Measurements from ENCODE around the gene CASP8. TPM values are rescaled to one million over a fixed set of nuclear protein-coding genes. Genes with fewer than 3 reads are reported as not detected.

The CASP8 gene
- total and polyA plus RNA-seq, 2 of the 13 experiments (the other 11 are each of a cell fraction or from before 2014, with no cell fraction given): 25.0 to 52.8 TPM

DNA sequence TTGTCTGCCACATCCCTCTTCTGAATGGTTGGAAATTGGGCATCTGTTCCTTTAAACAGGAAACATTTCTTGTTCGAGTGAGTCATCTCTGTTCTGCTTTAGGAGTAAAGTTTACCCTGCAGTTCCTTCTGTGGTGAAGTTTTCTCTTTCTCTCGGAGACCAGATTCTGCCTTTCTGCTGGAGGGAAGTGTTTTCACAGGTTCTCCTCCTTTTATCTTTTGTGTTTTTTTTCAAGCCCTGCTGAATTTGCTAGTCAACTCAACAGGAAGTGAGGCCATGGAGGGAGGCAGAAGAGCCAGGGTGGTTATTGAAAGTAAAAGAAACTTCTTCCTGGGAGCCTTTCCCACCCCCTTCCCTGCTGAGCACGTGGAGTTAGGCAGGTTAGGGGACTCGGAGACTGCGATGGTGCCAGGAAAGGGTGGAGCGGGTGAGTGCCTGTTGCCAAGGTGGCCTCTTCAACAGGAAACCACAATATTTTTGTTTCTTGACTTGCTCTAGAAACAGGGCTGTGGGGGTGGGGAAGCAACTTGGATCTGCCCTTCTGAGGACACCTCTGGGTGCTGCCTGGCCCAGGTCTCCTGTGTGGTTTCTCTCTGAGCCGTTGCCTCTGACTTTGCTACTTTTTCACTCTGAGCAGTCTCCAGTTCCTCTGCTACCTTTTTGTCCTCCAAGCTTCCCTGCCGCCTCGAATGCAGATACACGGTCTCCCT is 2.2 kb upstream of the CASP8 start (continued):
- TF ChIP-seq, protein P1, sequence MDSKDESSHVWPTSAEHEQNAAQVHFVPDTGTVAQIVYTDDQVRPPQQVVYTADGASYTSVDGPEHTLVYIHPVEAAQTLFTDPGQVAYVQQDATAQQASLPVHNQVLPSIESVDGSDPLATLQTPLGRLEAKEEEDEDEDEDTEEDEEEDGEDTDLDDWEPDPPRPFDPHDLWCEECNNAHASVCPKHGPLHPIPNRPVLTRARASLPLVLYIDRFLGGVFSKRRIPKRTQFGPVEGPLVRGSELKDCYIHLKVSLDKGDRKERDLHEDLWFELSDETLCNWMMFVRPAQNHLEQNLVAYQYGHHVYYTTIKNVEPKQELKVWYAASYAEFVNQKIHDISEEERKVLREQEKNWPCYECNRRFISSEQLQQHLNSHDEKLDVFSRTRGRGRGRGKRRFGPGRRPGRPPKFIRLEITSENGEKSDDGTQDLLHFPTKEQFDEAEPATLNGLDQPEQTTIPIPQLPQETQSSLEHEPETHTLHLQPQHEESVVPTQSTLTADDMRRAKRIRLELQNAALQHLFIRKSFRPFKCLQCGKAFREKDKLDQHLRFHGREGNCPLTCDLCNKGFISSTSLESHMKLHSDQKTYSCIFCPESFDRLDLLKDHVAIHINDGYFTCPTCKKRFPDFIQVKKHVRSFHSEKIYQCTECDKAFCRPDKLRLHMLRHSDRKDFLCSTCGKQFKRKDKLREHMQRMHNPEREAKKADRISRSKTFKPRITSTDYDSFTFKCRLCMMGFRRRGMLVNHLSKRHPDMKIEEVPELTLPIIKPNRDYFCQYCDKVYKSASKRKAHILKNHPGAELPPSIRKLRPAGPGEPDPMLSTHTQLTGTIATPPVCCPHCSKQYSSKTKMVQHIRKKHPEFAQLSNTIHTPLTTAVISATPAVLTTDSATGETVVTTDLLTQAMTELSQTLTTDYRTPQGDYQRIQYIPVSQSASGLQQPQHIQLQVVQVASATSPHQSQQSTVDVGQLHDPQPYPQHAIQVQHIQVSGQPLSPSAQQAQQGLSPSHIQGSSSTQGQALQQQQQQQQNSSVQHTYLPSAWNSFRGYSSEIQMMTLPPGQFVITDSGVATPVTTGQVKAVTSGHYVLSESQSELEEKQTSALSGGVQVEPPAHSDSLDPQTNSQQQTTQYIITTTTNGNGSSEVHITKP (CRISPR knock-in tag; IDR thresholded peaks at IDR 0.05; ENCODE audit: low read depth): peak; percentile 29; the same call in 1 of the 2 replicates
- TF ChIP-seq FOXP1 (IDR thresholded peaks at IDR 0.05): no peak
- TF ChIP-seq FOXP1 (CRISPR knock-in tag; IDR thresholded peaks at IDR 0.05): no peak
- peak; percentile 26; the same call in 1 of the 2 replicates for TF ChIP-seq ERF (CRISPR knock-in tag; IDR thresholded peaks at IDR 0.05)
- TF ChIP-seq ZNF460 (CRISPR knock-in tag; IDR thresholded peaks at IDR 0.05; ENCODE audit: borderline replicate concordance): no peak; the same call in 1 of the 2 replicates
- TF ChIP-seq MEIS2 (CRISPR knock-in tag; IDR thresholded peaks at IDR 0.05): no peak
- TF ChIP-seq, protein P2, sequence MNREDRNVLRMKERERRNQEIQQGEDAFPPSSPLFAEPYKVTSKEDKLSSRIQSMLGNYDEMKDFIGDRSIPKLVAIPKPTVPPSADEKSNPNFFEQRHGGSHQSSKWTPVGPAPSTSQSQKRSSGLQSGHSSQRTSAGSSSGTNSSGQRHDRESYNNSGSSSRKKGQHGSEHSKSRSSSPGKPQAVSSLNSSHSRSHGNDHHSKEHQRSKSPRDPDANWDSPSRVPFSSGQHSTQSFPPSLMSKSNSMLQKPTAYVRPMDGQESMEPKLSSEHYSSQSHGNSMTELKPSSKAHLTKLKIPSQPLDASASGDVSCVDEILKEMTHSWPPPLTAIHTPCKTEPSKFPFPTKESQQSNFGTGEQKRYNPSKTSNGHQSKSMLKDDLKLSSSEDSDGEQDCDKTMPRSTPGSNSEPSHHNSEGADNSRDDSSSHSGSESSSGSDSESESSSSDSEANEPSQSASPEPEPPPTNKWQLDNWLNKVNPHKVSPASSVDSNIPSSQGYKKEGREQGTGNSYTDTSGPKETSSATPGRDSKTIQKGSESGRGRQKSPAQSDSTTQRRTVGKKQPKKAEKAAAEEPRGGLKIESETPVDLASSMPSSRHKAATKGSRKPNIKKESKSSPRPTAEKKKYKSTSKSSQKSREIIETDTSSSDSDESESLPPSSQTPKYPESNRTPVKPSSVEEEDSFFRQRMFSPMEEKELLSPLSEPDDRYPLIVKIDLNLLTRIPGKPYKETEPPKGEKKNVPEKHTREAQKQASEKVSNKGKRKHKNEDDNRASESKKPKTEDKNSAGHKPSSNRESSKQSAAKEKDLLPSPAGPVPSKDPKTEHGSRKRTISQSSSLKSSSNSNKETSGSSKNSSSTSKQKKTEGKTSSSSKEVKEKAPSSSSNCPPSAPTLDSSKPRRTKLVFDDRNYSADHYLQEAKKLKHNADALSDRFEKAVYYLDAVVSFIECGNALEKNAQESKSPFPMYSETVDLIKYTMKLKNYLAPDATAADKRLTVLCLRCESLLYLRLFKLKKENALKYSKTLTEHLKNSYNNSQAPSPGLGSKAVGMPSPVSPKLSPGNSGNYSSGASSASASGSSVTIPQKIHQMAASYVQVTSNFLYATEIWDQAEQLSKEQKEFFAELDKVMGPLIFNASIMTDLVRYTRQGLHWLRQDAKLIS (CRISPR knock-in tag; IDR thresholded peaks at IDR 0.05): no peak
- TF ChIP-seq JARID2 (CRISPR knock-in tag; IDR thresholded peaks at IDR 0.05; ENCODE audit: insufficient replicate concordance): no peak
- TF ChIP-seq TAF1 (CRISPR knock-in tag; IDR thresholded peaks at IDR 0.05): peak; percentile 46; the same call in 1 of the 2 replicates
- TF ChIP-seq ZNF883 (CRISPR knock-in tag; IDR thresholded peaks at IDR 0.05; ENCODE audit: not compliant biosample characterization): no peak
- TF ChIP-seq ZNF816 (CRISPR knock-in tag; IDR thresholded peaks at IDR 0.05; ENCODE audit: borderline replicate concordance): 0 out of 2 replicates have a peak, but pooled peaks have one; percentile 75
- no peak for TF ChIP-seq RFXAP (CRISPR knock-in tag; IDR thresholded peaks at IDR 0.05; ENCODE audit: borderline replicate concordance)
- no peak for TF ChIP-seq TBL1XR1 (IDR thresholded peaks at IDR 0.05; ENCODE audit: borderline replicate concordance, low read length, partially characterized antibody)
- TF ChIP-seq MIER3 (CRISPR knock-in tag; IDR thresholded peaks at IDR 0.05; ENCODE audit: borderline replicate concordance): no peak
- no peak for TF ChIP-seq TCF7 (IDR thresholded peaks at IDR 0.05; ENCODE audit: low read depth)
- no peak for TF ChIP-seq ZNF780A (CRISPR knock-in tag; IDR thresholded peaks at IDR 0.05)
- TF ChIP-seq SIN3B (IDR thresholded peaks at IDR 0.05; ENCODE audit: low read length): no peak
- TF ChIP-seq, protein P3, sequence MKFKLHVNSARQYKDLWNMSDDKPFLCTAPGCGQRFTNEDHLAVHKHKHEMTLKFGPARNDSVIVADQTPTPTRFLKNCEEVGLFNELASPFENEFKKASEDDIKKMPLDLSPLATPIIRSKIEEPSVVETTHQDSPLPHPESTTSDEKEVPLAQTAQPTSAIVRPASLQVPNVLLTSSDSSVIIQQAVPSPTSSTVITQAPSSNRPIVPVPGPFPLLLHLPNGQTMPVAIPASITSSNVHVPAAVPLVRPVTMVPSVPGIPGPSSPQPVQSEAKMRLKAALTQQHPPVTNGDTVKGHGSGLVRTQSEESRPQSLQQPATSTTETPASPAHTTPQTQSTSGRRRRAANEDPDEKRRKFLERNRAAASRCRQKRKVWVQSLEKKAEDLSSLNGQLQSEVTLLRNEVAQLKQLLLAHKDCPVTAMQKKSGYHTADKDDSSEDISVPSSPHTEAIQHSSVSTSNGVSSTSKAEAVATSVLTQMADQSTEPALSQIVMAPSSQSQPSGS (CRISPR knock-in tag; IDR thresholded peaks at IDR 0.05): peak; percentile 46; the same call in 1 of the 2 replicates
- TF ChIP-seq SOX13 (IDR thresholded peaks at IDR 0.05): no peak
- no peak for TF ChIP-seq SOX13 (CRISPR knock-in tag; conservative IDR thresholded peaks at IDR 0.05 in 1 of 2, IDR thresholded peaks at IDR 0.05 in 1 of 2)
- TF ChIP-seq ZNF326 (CRISPR knock-in tag; IDR thresholded peaks at IDR 0.05; ENCODE audit: borderline replicate concordance): no peak
- TF ChIP-seq TMF1 (CRISPR knock-in tag; IDR thresholded peaks at IDR 0.05; ENCODE audit: low read depth): 0 out of 2 replicates have a peak, but pooled peaks have one; percentile 13

Data from HepG2 (cell line).